ENCODE measurements around the gene GNG4.

DNA sequence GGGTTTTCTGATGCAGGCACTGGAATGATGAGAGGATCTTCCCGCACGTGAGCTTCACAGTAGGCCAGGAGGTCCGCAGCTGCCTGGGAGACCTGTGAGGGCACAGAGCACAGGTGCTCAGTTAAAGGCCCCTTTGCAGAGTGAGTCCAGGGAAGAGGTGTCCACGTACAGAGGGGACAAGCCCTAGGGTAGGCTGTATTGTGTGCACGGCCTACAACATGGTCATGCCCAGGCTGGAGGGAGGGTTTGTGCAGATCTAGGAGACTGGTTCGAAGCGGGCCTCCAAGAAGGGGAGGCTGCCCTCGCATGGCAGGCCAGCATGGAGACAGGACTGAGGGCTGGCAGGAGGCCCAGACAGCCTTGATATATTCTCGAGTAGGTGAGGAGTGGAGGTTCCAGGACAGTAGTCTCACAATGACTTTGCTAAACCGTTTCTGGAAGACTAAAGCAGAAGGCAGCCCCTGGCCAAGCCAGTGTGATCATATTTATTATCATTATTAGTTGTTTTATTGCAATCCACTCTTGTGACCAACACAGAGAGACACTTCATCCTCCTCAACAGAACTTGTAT lies 97.4 kb downstream of the GNG4 start:
- TF ChIP-seq, protein P1, sequence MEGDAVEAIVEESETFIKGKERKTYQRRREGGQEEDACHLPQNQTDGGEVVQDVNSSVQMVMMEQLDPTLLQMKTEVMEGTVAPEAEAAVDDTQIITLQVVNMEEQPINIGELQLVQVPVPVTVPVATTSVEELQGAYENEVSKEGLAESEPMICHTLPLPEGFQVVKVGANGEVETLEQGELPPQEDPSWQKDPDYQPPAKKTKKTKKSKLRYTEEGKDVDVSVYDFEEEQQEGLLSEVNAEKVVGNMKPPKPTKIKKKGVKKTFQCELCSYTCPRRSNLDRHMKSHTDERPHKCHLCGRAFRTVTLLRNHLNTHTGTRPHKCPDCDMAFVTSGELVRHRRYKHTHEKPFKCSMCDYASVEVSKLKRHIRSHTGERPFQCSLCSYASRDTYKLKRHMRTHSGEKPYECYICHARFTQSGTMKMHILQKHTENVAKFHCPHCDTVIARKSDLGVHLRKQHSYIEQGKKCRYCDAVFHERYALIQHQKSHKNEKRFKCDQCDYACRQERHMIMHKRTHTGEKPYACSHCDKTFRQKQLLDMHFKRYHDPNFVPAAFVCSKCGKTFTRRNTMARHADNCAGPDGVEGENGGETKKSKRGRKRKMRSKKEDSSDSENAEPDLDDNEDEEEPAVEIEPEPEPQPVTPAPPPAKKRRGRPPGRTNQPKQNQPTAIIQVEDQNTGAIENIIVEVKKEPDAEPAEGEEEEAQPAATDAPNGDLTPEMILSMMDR (IDR thresholded peaks at IDR 0.05), result no peak
- no peak for TF ChIP-seq EZH2 (IDR thresholded peaks at IDR 0.05; ENCODE audit: borderline replicate concordance, insufficient read depth, low read depth, low read length, poor library complexity, severe bottlenecking)

Data from B cell (primary cell).